ENCODE results near the gene WDR81. TPM values are rescaled to one million over a fixed set of nuclear protein-coding genes. Genes with fewer than 3 reads are reported as not detected.
"Not testable (repeated sequence)": the region's sequence is repeated elsewhere in the genome, so short reads cannot be mapped to it uniquely, and the experiment has no call there.

Gene WDR81
- total and polyA plus RNA-seq, 11 donors: 7.2 to 29.0 (median 9.3) TPM

GRCh38 chr17:1737531-1738291 is 13.2 kb downstream of the WDR81 start:
- Histone ChIP-seq H3K4me1 (peaks cover 0 to 30% (median 16%) of the 10 kb centered on the region in 12 donors), H3K36me3 (peaks cover 0 to 48% (median 30%) of the 10 kb centered on the region in 9 donors), H3K9me3 (no peaks in the 10 kb centered on the region), H3K27me3 (no peaks in the 10 kb centered on the region), H3K27ac (peak overlapping the region in 1 of 12 donors; percentile 51), H3K4me3 (no peak overlapping the region)
- no peak for TF ChIP-seq POLR2A (IDR thresholded peaks at IDR 0.05)
- TF ChIP-seq CTCF (IDR thresholded peaks at IDR 0.05): no peak
- peak in 1 of 5 donors; percentile 42 for DNase-seq
- peak; percentile 25 to 60 (median 30) for ATAC-seq
- 58 to 85% (median 82%) methylated on average over 6 to 21 of the region's 21 CpGs for WGBS, 4 donors
- intact Hi-C loops (cut with DNase I): loop anchor here in 1 of 10 donors (10.0 kb wide), 1 partner anchor 297 kb away; the partner anchor contains the start of gene DPH1

- H3K4me3 ChIP-seq; H3K27me3 ChIP-seq; ATAC-seq; intact Hi-C loops (cut with DNase I); H3K9me3 ChIP-seq; DNase-seq; H3K27ac ChIP-seq: not testable (repeated sequence)
- Histone ChIP-seq H3K4me1 (peaks cover 0 to 18% (median 6%) of the 10 kb centered on the region in 12 donors), H3K36me3 (peaks cover 0 to 12% (median 10%) of the 10 kb centered on the region in 9 donors)
- 79 to 96% (median 90%) methylated on average over 7 of the region's 7 CpGs for WGBS, 4 donors
Observed at GRCh38 chr17:1741899-1742298, 17.4 kb downstream of the WDR81 start.

GRCh38 chr17:1742371-1743087 is 18.0 kb downstream of the WDR81 start, which contains the start of gene SERPINF2:
Gene SERPINF2, plus strand, starts transcription at chr17:1742871. Its CDS starts 2,125 bp downstream, at chr17:1744996.
- no peak for TF ChIP-seq POLR2A (IDR thresholded peaks at IDR 0.05)
- TF ChIP-seq CTCF (IDR thresholded peaks at IDR 0.05): no peak
- WGBS, 4 donors: 60 to 74% (median 73%) methylated on average over 8 to 10 of the region's 10 CpGs

GRCh38 chr17:1743088-1743439 is 18.6 kb downstream of the WDR81 start:
- intact Hi-C loops (cut with DNase I): no loop called here
- Histone ChIP-seq H3K27ac (no peak overlapping the region), H3K4me3 (no peak overlapping the region), H3K36me3 (peaks cover 0 to 3% (median under 1%) of the 10 kb centered on the region in 9 donors), H3K27me3 (no peaks in the 10 kb centered on the region), H3K9me3 (no peaks in the 10 kb centered on the region), H3K4me1 (peaks cover 0 to 10% (median under 1%) of the 10 kb centered on the region in 12 donors)
- DNase-seq: no peak
- TF ChIP-seq POLR2A (IDR thresholded peaks at IDR 0.05) (no peak), CTCF (IDR thresholded peaks at IDR 0.05) (no peak)
- WGBS, 4 donors: 88 to 92% (median 90%) methylated on average over 1 to 2 of the region's 2 CpGs
- no peak for ATAC-seq

More at GRCh38 chr17:1742371-1743087, 18.0 kb downstream of the WDR81 start, which contains the start of gene SERPINF2:
- intact Hi-C loops (cut with DNase I): no loop called here
- peaks cover 0 to 7% (median 4%) of the 10 kb centered on the region in 9 donors for H3K36me3 ChIP-seq
- no peak for DNase-seq
- no peaks in the 10 kb centered on the region for H3K27me3 ChIP-seq
- H3K9me3 ChIP-seq: no peaks in the 10 kb centered on the region
- no peak for ATAC-seq
- H3K27ac ChIP-seq: no peak within 1 kb of the TSS
- no peak within 1 kb of the TSS for H3K4me3 ChIP-seq
- peaks cover 0 to 16% (median 5%) of the 10 kb centered on the region in 12 donors for H3K4me1 ChIP-seq

All from heart left ventricle (tissue), 16 donors.